HFFc6 (cell line): ENCODE data around the gene RAD51B. TPM values are rescaled to one million over a fixed set of nuclear protein-coding genes. Genes with fewer than 3 reads are reported as not detected.

Experiments used
- DNase-seq: peaks from one replicate; pipeline ENCODE4 v3.0.0-alpha.2; 2018
- H3K27ac Mint-ChIP-seq: 2 replicates; pipeline ENCODE4 v1.8.0; 2020; ENCODE audit warnings: mild to moderate bottlenecking, mixed read lengths
- H3K27me3 Mint-ChIP-seq: 2 replicates; pipeline ENCODE4 v1.8.0; 2021; ENCODE audit warnings: mild to moderate bottlenecking, moderate library complexity, mixed read lengths; ENCODE audit not compliant: insufficient read depth
- H3K36me3 Mint-ChIP-seq: 2 replicates; pipeline ENCODE4 v1.8.0; 2021; ENCODE audit warnings: low read depth, mixed read lengths
- H3K4me1 Mint-ChIP-seq: 2 replicates; pipeline ENCODE4 v1.8.0; 2020; ENCODE audit warnings: low read depth, mixed read lengths
- H3K4me3 Mint-ChIP-seq: 2 replicates; pipeline ENCODE4 v1.8.0; 2020; ENCODE audit warnings: mild to moderate bottlenecking, moderate library complexity, mixed read lengths
- H3K9me3 Mint-ChIP-seq: 2 replicates; pipeline ENCODE4 v1.8.0; 2020; ENCODE audit warnings: mild to moderate bottlenecking, mixed read lengths
- CTCF ChIP-seq: fragments of 200-600 bp; sonication (generic); IDR thresholded peaks from 2 replicates; pipeline ENCODE4 v1.5.0; 2021; ENCODE audit warnings: antibody characterized with exemption, mild to moderate bottlenecking
- total RNA-seq, 6 experiments: library from RNA; stranded (reverse); fragmentation: NEBNext Ultra II Directional; extraction: Animal tissue kit (Norgen Biotek cat#: 25700); gene quantifications; 2 replicates in 1 of 6; 3 replicates in 5 of 6; pipeline ENCODE4 v1.2.3, GENCODE V29; 2021

Gene RAD51B
- total RNA-seq, 6 experiments from 2014 or later = 7.1 to 12.4 (median 9.6) TPM

- H3K4me3 Mint-ChIP-seq = no peak overlapping the region
- H3K9me3 Mint-ChIP-seq = no peaks in the 10 kb centered on the region
- no peak for DNase-seq
- no peak overlapping the region for H3K27ac Mint-ChIP-seq
- H3K4me1 Mint-ChIP-seq = no peaks in the 10 kb centered on the region
- no peaks in the 10 kb centered on the region for H3K27me3 Mint-ChIP-seq
- no peak for TF ChIP-seq CTCF
- no peaks in the 10 kb centered on the region for H3K36me3 Mint-ChIP-seq
These were observed 55.8 kb downstream of the RAD51B start for GRCh38 chr14:67875175-67876006.

- Mint-ChIP-seq H3K27ac (no peak overlapping the region), H3K27me3 (no peaks in the 10 kb centered on the region), H3K4me1 (no peaks in the 10 kb centered on the region), H3K9me3 (no peaks in the 10 kb centered on the region), H3K36me3 (no peaks in the 10 kb centered on the region), H3K4me3 (no peak overlapping the region)
- TF ChIP-seq CTCF = no peak
- no peak for DNase-seq
These were observed 59.4 kb downstream of the RAD51B start for GRCh38 chr14:67879026-67879425.

DNA sequence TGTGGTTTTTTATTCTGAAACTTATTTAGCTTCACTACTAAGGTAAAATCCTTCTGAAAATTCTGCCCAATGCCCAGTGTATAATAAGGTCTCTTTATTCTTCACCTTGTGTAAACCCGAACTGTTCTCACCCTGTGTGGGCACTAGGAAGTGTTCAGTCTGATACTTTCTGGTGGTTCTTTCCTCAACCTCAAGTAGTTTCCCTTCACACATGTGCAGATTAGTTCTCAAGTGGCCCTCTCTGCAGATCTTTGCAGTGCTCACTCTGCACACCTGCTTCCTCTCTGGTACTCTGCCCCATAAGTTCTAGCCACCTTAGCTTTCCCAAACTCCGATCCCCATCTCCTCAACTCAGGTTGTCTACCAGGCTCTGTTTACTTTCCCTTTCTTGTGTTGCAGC is 61.6 kb downstream of the RAD51B start:
- H3K4me3 Mint-ChIP-seq = no peak overlapping the region
- no peak for TF ChIP-seq CTCF

DNA sequence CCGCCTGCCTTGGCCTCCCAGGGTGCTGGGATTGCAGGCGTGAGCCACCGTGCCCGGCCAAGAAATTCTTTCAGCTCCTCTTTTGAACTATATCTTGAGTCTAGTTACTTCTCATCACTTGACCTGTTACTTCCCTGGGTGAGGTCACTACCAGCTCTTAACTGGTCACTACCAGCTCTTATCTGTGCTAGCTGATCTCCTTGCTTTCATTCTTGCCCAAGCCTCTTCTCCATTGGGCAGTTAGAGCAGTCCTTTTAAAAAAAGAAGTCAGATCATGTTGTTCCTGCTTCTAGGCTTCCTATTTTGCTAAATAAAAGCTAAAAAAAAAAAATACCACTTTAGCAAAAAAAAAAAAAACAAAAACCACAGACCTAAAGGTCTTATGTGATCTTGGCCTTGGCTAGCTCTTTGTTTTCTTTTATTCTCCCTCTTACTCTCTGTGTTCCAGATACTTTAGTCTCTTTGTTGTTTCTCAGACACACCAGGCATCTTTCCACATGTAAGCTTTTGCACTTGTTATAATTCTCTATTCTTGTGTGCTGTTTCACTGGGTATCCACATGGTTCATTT is 63.5 kb downstream of the RAD51B start:
- no peak for TF ChIP-seq CTCF
- no peak overlapping the region for H3K27ac Mint-ChIP-seq
- no peak overlapping the region for H3K4me3 Mint-ChIP-seq
- no peaks in the 10 kb centered on the region for H3K36me3 Mint-ChIP-seq
- DNase-seq = no peak
- H3K4me1 Mint-ChIP-seq = no peaks in the 10 kb centered on the region
- H3K9me3 Mint-ChIP-seq = no peaks in the 10 kb centered on the region
- no peaks in the 10 kb centered on the region for H3K27me3 Mint-ChIP-seq

More for the DNA sequence above, 61.6 kb downstream of the RAD51B start:
- Mint-ChIP-seq H3K4me1 (no peaks in the 10 kb centered on the region), H3K27ac (no peak overlapping the region), H3K27me3 (no peaks in the 10 kb centered on the region), H3K36me3 (no peaks in the 10 kb centered on the region), H3K9me3 (no peaks in the 10 kb centered on the region)
- no peak for DNase-seq

- no peaks in the 10 kb centered on the region for H3K36me3 Mint-ChIP-seq
- H3K27me3 Mint-ChIP-seq = no peaks in the 10 kb centered on the region
- H3K9me3 Mint-ChIP-seq = no peaks in the 10 kb centered on the region
- peak; percentile 73 for TF ChIP-seq CTCF
- no peaks in the 10 kb centered on the region for H3K4me1 Mint-ChIP-seq
- no peak overlapping the region for H3K27ac Mint-ChIP-seq
- no peak overlapping the region for H3K4me3 Mint-ChIP-seq
- peak; percentile 15 for DNase-seq
These were observed 64.1 kb downstream of the RAD51B start for GRCh38 chr14:67883717-67884116.
